CD4-positive, alpha-beta memory T cell (primary cell): Measurements from ENCODE around the gene REV3L. TPM values are rescaled to one million over a fixed set of nuclear protein-coding genes. Genes with fewer than 3 reads are reported as not detected.
A peak's percentile ranks its signal among the peaks of the same experiment; 100 is the strongest.

ENCODE experiments used
- CTCF ChIA-PET: fragments of 350-600 bp; sonication (Branson Sonifier 250); formaldehyde crosslinking; loops from one replicate; lab custom pipeline; 2021; ENCODE audit warnings: inconsistent platforms; ENCODE audit not compliant: partially characterized antibody; lab: Charles Lee
- POLR2A ChIA-PET: fragments of 350-600 bp; sonication (Branson Sonifier 250); formaldehyde crosslinking; loops from one replicate; lab custom pipeline; 2021; ENCODE audit not compliant: partially characterized antibody; lab: Charles Lee
- DNase-seq, 5 donors: peaks; one replicate each; pipeline versions ENCODE4 v3.0.0 to v3.0.0-alpha.2; 2020 to 2022; ENCODE audit warnings: mixed read lengths in 1 of 5
- H3K27ac ChIP-seq: one replicate; pipeline ENCODE4 v1.7.0; 2013; ENCODE audit warnings: low read depth, low read length
- H3K27me3 ChIP-seq: 2 replicates; pipeline ENCODE4 v1.7.0; 2013; ENCODE audit warnings: mild to moderate bottlenecking, low read length, moderate library complexity; ENCODE audit not compliant: insufficient read depth
- H3K36me3 ChIP-seq: 2 replicates; pipeline ENCODE4 v1.7.0; 2013; ENCODE audit warnings: mild to moderate bottlenecking, low read length, moderate library complexity; ENCODE audit not compliant: insufficient read depth
- H3K4me1 ChIP-seq: 2 replicates; pipeline ENCODE4 v1.7.0; 2013; ENCODE audit warnings: mild to moderate bottlenecking, low read length, moderate library complexity; ENCODE audit not compliant: insufficient read depth
- H3K4me3 ChIP-seq, 2 donors: one replicate each; pipeline ENCODE4 v1.7.0; 2013; ENCODE audit warnings: low read length in 2 of 2, mild to moderate bottlenecking in 1 of 2
- H3K9me3 ChIP-seq, 2 donors: one replicate each; pipeline ENCODE4 v1.7.0; 2013; ENCODE audit warnings: low read length in 2 of 2, control low read depth in 1 of 2; ENCODE audit not compliant: control insufficient read depth in 1 of 2
- H3K27ac Mint-ChIP-seq, 7 donors: one replicate each; pipeline ENCODE4 v1.8.0; 2020 to 2021; ENCODE audit warnings: mixed read lengths in 7 of 7, mild to moderate bottlenecking in 6 of 7, inconsistent platforms in 3 of 7, moderate library complexity in 3 of 7
- H3K27me3 Mint-ChIP-seq, 2 donors: one replicate each; pipeline ENCODE4 v1.8.0; 2020 to 2021; ENCODE audit warnings: mixed read lengths in 2 of 2
- H3K36me3 Mint-ChIP-seq, 2 donors: one replicate each; pipeline ENCODE4 v1.8.0; 2020 to 2021; ENCODE audit warnings: mixed read lengths in 2 of 2, inconsistent platforms in 1 of 2, mild to moderate bottlenecking in 1 of 2
- H3K4me1 Mint-ChIP-seq, 4 donors: one replicate each; pipeline ENCODE4 v1.8.0; 2020 to 2021; ENCODE audit warnings: mixed read lengths in 4 of 4, mild to moderate bottlenecking in 1 of 4
- H3K4me3 Mint-ChIP-seq, 8 donors: one replicate each; pipeline ENCODE4 v1.8.0; 2020 to 2021; ENCODE audit warnings: mixed read lengths in 8 of 8, mild to moderate bottlenecking in 7 of 8, moderate library complexity in 6 of 8, inconsistent platforms in 3 of 8
- H3K9me3 Mint-ChIP-seq, 8 donors: one replicate each; pipeline ENCODE4 v1.8.0; 2020 to 2021; ENCODE audit warnings: mixed read lengths in 8 of 8, mild to moderate bottlenecking in 5 of 8, inconsistent platforms in 3 of 8, moderate library complexity in 1 of 8
- intact Hi-C: fragments of 100-400 bp; cut with micrococcal nuclease; formaldehyde crosslinking; loops from one replicate; pipeline ENCODE4 v1.15.1; 2023
- polyA plus RNA-seq, 2 donors: library from polyadenylated mRNA; unstranded; fragments of 300-500 nt; fragmentation: Illumina TruSeq; gene quantifications; one replicate each; pipeline ENCODE4 v1.2.3, GENCODE V29; 2021
- total RNA-seq, 2 experiments: library from RNA; stranded (reverse); gene quantifications; one replicate each; pipeline ENCODE4 v1.2.3, GENCODE V29; 2021

REV3L gene
- total and polyA plus RNA-seq, 4 experiments from 2014 or later: 8.0 to 34.5 (median 24.5) TPM

GRCh38 chr6:111423055-111423633 is 59.9 kb downstream of the REV3L start:
- intact Hi-C loops: no loop called here
- peaks cover 0 to 7% (median 4%) of the 10 kb centered on the region in 8 donors for H3K9me3 Mint-ChIP-seq
- Histone ChIP-seq H3K36me3 (no peaks in the 10 kb centered on the region), H3K4me3 (no peak overlapping the region), H3K27ac (no peak overlapping the region), H3K27me3 (no peaks in the 10 kb centered on the region), H3K4me1 (peaks cover 22% of the 10 kb centered on the region), H3K9me3 (no peaks in the 10 kb centered on the region)
- ChIA-PET POLR2A (no interaction called here), CTCF (no interaction called here)
- H3K4me3 Mint-ChIP-seq: no peak overlapping the region
- peaks cover 24 to 45% (median 32%) of the 10 kb centered on the region in 4 donors for H3K4me1 Mint-ChIP-seq
- H3K27me3 Mint-ChIP-seq: no peaks in the 10 kb centered on the region
- H3K36me3 Mint-ChIP-seq: peaks cover 4 to 13% of the 10 kb centered on the region in 2 donors
- DNase-seq: no peak
- no peak overlapping the region for H3K27ac Mint-ChIP-seq

DNA sequence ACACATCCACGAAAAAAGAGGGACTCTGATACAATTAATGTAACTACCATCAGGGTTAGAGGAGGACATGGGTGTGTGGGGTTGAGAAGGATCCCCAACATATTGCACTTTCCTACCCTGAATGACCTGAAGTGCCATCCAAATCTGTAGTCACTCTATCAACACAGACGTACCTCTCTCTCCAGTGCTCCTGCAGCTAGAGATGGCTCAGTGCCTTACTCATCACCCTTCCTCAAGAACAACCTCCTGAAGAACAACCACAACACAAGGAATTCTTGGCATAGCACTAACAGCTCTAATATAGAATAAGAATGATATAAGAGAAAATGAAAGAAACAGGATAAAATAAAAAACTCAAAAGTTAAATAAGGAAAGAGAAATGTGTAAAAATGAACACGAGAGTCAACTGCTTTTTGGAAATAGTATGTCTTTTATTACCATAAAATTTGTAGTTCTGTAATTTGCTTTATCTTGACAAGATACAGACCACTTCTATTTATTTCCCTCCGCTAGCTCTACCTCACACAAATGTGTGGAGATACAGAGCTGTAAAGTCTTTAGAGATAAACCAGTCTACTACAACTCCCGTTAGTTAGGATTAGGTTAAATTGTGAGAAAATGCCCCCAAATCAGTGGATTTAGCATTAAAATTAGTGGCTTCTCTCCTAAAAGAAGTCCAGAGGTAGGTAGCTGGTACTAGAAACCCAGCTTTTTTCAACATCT is 63.9 kb downstream of the REV3L start:
- intact Hi-C loops: no loop called here
- ChIA-PET POLR2A (no interaction called here), CTCF (no interaction called here)
- peaks cover 6% of the 10 kb centered on the region for H3K36me3 ChIP-seq
- H3K27me3 Mint-ChIP-seq: no peaks in the 10 kb centered on the region
- H3K4me1 ChIP-seq: no peaks in the 10 kb centered on the region
- no peaks in the 10 kb centered on the region for H3K9me3 Mint-ChIP-seq
- no peak overlapping the region for H3K4me3 Mint-ChIP-seq
- no peak overlapping the region for H3K27ac ChIP-seq
- peak overlapping the region in 1 of 7 donors; percentile 13 for H3K27ac Mint-ChIP-seq
- peaks cover 0 to 4% of the 10 kb centered on the region in 2 donors for H3K36me3 Mint-ChIP-seq
- H3K9me3 ChIP-seq: no peaks in the 10 kb centered on the region
- H3K4me3 ChIP-seq: no peak overlapping the region
- DNase-seq: no peak
- no peaks in the 10 kb centered on the region for H3K27me3 ChIP-seq
- H3K4me1 Mint-ChIP-seq: peaks cover 12 to 28% (median 18%) of the 10 kb centered on the region in 4 donors

- H3K9me3 Mint-ChIP-seq: no peaks in the 10 kb centered on the region
- CTCF ChIA-PET: no interaction called here
- intact Hi-C loops: no loop called here
- H3K4me3 ChIP-seq: no peak overlapping the region
- peaks cover 0 to 4% of the 10 kb centered on the region in 2 donors for H3K36me3 Mint-ChIP-seq
- no peaks in the 10 kb centered on the region for H3K27me3 ChIP-seq
- DNase-seq: no peak
- H3K27me3 Mint-ChIP-seq: no peaks in the 10 kb centered on the region
- POLR2A ChIA-PET: no interaction called here
- peaks cover 1 to 17% (median 7%) of the 10 kb centered on the region in 4 donors for H3K4me1 Mint-ChIP-seq
- H3K36me3 ChIP-seq: peaks cover 6% of the 10 kb centered on the region
- no peak overlapping the region for H3K27ac ChIP-seq
- no peak overlapping the region for H3K4me3 Mint-ChIP-seq
- no peaks in the 10 kb centered on the region for H3K4me1 ChIP-seq
- no peak overlapping the region for H3K27ac Mint-ChIP-seq
- H3K9me3 ChIP-seq: no peaks in the 10 kb centered on the region
Measured at GRCh38 chr6:111417946-111418345, 65.1 kb downstream of the REV3L start.

DNA sequence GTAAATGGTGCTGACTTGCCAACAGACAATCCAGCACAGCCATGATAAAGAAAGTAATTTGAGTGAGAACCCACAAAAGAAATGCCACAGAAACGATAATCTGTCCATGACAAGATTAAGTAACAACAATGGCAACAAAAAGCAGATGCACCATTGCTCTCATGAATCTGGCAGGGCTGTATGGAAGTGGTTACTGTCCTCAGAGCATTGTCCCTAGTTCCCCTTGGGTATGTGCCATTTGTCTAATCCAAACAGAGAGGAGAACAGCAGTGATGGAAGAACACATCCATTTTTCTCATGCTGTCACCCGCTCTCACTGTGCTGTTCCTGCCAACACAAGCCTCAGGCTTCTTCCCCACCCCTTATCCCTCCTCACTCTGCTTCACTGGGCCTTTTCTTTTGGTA is 65.8 kb downstream of the REV3L start:
- Histone ChIP-seq H3K27me3 (no peaks in the 10 kb centered on the region), H3K9me3 (no peaks in the 10 kb centered on the region), H3K4me3 (no peak overlapping the region), H3K4me1 (no peaks in the 10 kb centered on the region), H3K27ac (no peak overlapping the region), H3K36me3 (peaks cover 7% of the 10 kb centered on the region)
- H3K4me1 Mint-ChIP-seq: peaks cover 0 to 17% (median 7%) of the 10 kb centered on the region in 4 donors
- H3K4me3 Mint-ChIP-seq: no peak overlapping the region
- H3K9me3 Mint-ChIP-seq: no peaks in the 10 kb centered on the region
- H3K27me3 Mint-ChIP-seq: no peaks in the 10 kb centered on the region
- intact Hi-C loops: no loop called here
- peak overlapping the region in 1 of 7 donors; percentile 68 for H3K27ac Mint-ChIP-seq
- no peak for DNase-seq
- CTCF ChIA-PET: no interaction called here
- POLR2A ChIA-PET: no interaction called here
- H3K36me3 Mint-ChIP-seq: peaks cover 3 to 7% of the 10 kb centered on the region in 2 donors

GRCh38 chr6:111416529-111416928 is 66.5 kb downstream of the REV3L start:
- Mint-ChIP-seq H3K9me3 (no peaks in the 10 kb centered on the region), H3K4me3 (no peak overlapping the region), H3K27me3 (no peaks in the 10 kb centered on the region), H3K36me3 (peaks cover 9 to 10% of the 10 kb centered on the region in 2 donors), H3K4me1 (peaks cover 0 to 17% (median 7%) of the 10 kb centered on the region in 4 donors), H3K27ac (no peak overlapping the region)
- Histone ChIP-seq H3K36me3 (peaks cover 10% of the 10 kb centered on the region), H3K4me1 (no peaks in the 10 kb centered on the region), H3K9me3 (no peaks in the 10 kb centered on the region), H3K27me3 (no peaks in the 10 kb centered on the region), H3K4me3 (no peak overlapping the region), H3K27ac (no peak overlapping the region)
- ChIA-PET CTCF (no interaction called here), POLR2A (no interaction called here)
- intact Hi-C loops: no loop called here
- no peak for DNase-seq

GRCh38 chr6:111414373-111414772 is 68.6 kb downstream of the REV3L start:
- Mint-ChIP-seq H3K4me3 (no peak overlapping the region), H3K27me3 (no peaks in the 10 kb centered on the region), H3K27ac (no peak overlapping the region), H3K4me1 (peaks cover 0 to 12% (median 6%) of the 10 kb centered on the region in 4 donors), H3K9me3 (no peaks in the 10 kb centered on the region), H3K36me3 (peaks cover 21 to 24% of the 10 kb centered on the region in 2 donors)
- Histone ChIP-seq H3K4me1 (no peaks in the 10 kb centered on the region), H3K36me3 (peaks cover 16% of the 10 kb centered on the region), H3K9me3 (no peaks in the 10 kb centered on the region), H3K4me3 (no peak overlapping the region), H3K27ac (no peak overlapping the region), H3K27me3 (no peaks in the 10 kb centered on the region)
- no peak for DNase-seq
- POLR2A ChIA-PET: no interaction called here
- intact Hi-C loops: no loop called here
- CTCF ChIA-PET: no interaction called here

DNA sequence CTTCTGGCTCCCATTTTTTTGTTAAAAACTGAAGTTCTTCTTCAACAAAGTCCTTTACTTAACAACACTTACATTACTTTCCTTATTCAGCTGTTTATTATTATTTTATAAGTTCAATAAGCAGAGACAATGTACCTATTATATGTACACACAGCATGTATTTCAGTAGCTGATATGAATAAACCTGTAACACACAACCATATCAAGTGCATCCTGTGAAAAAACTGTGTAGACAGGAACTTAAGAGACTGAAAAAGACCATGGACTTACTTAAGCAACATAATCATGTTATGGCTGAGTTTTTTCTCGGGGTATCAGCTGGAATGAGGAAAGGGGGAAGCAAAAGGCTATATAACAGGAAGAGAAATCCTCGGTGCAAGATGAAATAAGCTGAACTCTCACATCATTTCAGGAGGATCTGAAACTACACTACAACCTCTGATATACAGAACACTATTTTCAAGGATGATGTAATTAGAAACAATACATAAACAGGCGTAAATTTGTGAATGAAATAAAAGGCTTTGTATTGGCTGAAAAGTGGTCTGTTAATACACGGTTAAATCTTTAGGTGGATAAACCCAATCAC is 70.9 kb downstream of the REV3L start:
- POLR2A ChIA-PET: no interaction called here
- no peak for DNase-seq
- CTCF ChIA-PET: no interaction called here
- Mint-ChIP-seq H3K4me3 (no peak overlapping the region), H3K4me1 (peaks cover 0 to 9% (median 5%) of the 10 kb centered on the region in 4 donors), H3K27ac (no peak overlapping the region), H3K27me3 (no peaks in the 10 kb centered on the region), H3K9me3 (peaks cover 0 to 3% (median 0%) of the 10 kb centered on the region in 8 donors), H3K36me3 (peaks cover 35 to 37% of the 10 kb centered on the region in 2 donors)
- intact Hi-C loops: no loop called here
- H3K4me1 ChIP-seq: no peaks in the 10 kb centered on the region
- no peak overlapping the region for H3K27ac ChIP-seq
- no peak overlapping the region for H3K4me3 ChIP-seq
- peaks cover 16% of the 10 kb centered on the region for H3K36me3 ChIP-seq
- H3K27me3 ChIP-seq: no peaks in the 10 kb centered on the region
- no peaks in the 10 kb centered on the region for H3K9me3 ChIP-seq
